ENCODE results near the gene AMFR. TPM values are rescaled to one million over a fixed set of nuclear protein-coding genes. Genes with fewer than 3 reads are reported as not detected.

AMFR gene
- total and polyA plus RNA-seq, 8 donors = 29.2 to 64.2 (median 47.3) TPM

DNA sequence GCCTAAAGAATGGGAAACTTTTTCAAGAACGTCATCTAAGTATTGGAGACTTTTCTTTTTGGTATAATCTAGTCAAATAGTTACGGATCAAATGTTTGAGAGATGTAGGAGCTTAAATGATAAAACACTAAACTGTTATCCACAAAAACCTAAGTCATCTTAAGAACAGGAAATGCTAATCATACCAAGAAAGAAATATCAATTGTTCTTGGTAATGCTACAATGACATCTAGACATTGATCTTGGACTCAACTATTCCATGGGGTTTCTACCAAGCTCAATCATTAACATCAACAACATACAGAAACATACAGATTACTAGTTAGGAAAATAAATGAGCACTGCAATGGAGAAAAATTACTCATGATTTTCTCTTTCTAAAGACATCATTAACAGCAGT, 21.9 kb upstream of the AMFR start:
- FAIRE-seq = no peak
- DNase-seq = no peak
- Histone ChIP-seq H3K4me3 (no peak overlapping the region), H3K9me3 (no peaks in the 10 kb centered on the region), H3K27me3 (no peaks in the 10 kb centered on the region), H3K27ac (no peak overlapping the region), H3K36me3 (peaks cover 0 to 6% (median 0%) of the 10 kb centered on the region in 3 donors), H3K4me1 (peaks cover 7 to 24% (median 13%) of the 10 kb centered on the region in 3 donors)
- 51 to 91% methylated on average over 2 of the region's 2 CpGs for WGBS, 2 donors
- intact Hi-C loops (cut with DNase I) = no loop called here
- TF ChIP-seq, protein P1, sequence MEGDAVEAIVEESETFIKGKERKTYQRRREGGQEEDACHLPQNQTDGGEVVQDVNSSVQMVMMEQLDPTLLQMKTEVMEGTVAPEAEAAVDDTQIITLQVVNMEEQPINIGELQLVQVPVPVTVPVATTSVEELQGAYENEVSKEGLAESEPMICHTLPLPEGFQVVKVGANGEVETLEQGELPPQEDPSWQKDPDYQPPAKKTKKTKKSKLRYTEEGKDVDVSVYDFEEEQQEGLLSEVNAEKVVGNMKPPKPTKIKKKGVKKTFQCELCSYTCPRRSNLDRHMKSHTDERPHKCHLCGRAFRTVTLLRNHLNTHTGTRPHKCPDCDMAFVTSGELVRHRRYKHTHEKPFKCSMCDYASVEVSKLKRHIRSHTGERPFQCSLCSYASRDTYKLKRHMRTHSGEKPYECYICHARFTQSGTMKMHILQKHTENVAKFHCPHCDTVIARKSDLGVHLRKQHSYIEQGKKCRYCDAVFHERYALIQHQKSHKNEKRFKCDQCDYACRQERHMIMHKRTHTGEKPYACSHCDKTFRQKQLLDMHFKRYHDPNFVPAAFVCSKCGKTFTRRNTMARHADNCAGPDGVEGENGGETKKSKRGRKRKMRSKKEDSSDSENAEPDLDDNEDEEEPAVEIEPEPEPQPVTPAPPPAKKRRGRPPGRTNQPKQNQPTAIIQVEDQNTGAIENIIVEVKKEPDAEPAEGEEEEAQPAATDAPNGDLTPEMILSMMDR (IDR thresholded peaks at IDR 0.05) = no peak
- no peak for ATAC-seq

DNA sequence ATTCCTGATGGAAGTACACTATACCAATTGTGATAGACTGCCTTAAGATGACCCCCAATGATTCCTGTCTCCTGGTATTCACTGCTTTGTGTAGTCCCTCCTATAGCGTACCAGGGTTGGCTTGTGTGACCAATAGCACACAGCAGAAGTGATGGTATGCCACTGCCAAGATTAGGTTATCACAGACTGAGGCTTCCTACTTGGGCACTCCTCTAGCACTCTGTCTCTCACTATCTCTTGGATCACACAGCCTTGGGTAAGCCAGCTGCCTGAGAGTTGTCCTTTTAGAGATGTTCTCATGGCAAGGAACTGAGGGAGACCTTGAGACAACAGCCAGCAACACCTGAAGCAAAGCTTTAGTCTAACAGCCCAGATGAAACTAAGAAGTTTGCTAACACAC, 12.7 kb upstream of the AMFR start:
- FAIRE-seq (no peak), DNase-seq (no peak), ATAC-seq (no peak)
- Histone ChIP-seq H3K4me1 (no peaks in the 10 kb centered on the region), H3K9me3 (no peaks in the 10 kb centered on the region), H3K36me3 (peaks cover 0 to 34% (median 14%) of the 10 kb centered on the region in 3 donors), H3K27ac (no peak overlapping the region), H3K27me3 (no peaks in the 10 kb centered on the region), H3K4me3 (no peak overlapping the region)
- 95 to 100% methylated on average over 1 of the region's 1 CpG for whole genome bisulfite sequencing, 2 donors
- intact Hi-C loops (cut with DNase I) = no loop called here
- TF ChIP-seq, protein P1 (IDR thresholded peaks at IDR 0.05) = no peak

GRCh38 chr16:56436258-56436657, 10.9 kb upstream of the AMFR start:
- Histone ChIP-seq H3K4me1 (no peaks in the 10 kb centered on the region), H3K27me3 (no peaks in the 10 kb centered on the region), H3K4me3 (no peak overlapping the region), H3K27ac (no peak overlapping the region), H3K9me3 (no peaks in the 10 kb centered on the region), H3K36me3 (peaks cover 0 to 34% (median 16%) of the 10 kb centered on the region in 3 donors)
- intact Hi-C loops (cut with DNase I) = no loop called here
- FAIRE-seq = no peak
- TF ChIP-seq, protein P1 (IDR thresholded peaks at IDR 0.05) = no peak
- no peak for DNase-seq
- no peak for ATAC-seq

DNA sequence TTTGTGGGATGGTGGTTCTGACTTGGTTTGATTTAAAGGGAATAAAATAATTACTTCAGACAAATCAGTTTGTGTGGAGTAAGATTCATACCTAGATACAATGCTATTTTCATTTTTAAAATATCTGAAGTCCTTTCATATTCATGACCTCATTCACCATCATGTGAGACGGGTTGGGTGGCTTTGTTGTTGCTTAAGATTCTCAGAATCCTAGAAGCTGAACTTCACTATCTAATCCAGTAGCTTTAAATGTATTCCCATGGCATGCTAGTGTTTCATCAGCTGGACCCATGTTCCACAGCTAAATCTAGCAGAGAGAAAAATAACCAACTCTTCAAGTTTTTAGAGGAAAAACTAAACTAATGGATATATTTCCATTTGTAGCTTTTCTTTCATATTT, 2.7 kb upstream of the AMFR start:
- Histone ChIP-seq H3K4me3 (no peak overlapping the region), H3K4me1 (peaks cover 5 to 9% (median 7%) of the 10 kb centered on the region in 3 donors), H3K27ac (no peak overlapping the region), H3K27me3 (no peaks in the 10 kb centered on the region), H3K9me3 (no peaks in the 10 kb centered on the region), H3K36me3 (peaks cover 0 to 3% (median 0%) of the 10 kb centered on the region in 3 donors)
- DNase-seq = no peak
- TF ChIP-seq, protein P1 (IDR thresholded peaks at IDR 0.05) = no peak
- intact Hi-C loops (cut with DNase I) = no loop called here
- WGBS, 2 donors = 83 to 84% methylated on average over 1 of the region's 1 CpG
- no peak for FAIRE-seq
- no peak for ATAC-seq

DNA sequence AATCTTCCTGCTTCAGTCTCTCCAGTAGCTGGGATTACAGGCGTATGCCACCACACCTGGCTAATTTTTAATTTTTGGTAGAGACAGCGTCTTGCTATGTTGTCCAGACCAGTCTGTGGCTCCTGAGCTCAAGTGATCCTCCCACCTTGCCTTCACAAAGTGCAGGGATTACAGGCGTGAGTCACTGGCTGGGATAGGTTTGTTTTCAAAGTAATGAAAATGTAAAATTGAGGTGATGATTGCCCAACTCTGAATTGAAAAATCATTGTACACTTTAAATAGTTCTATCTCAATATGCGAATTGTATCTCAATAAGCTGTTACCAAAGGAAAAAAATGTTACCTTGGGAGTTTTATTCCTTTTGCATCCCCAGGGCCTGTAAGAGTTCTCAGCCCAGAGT, 1.2 kb upstream of the AMFR start:
- no peak for FAIRE-seq
- ATAC-seq = no peak
- Histone ChIP-seq H3K4me3 (no peak overlapping the region), H3K9me3 (no peaks in the 10 kb centered on the region), H3K4me1 (peaks cover 5 to 22% (median 11%) of the 10 kb centered on the region in 3 donors), H3K27me3 (no peaks in the 10 kb centered on the region), H3K36me3 (no peaks in the 10 kb centered on the region), H3K27ac (no peak overlapping the region)
- WGBS, 2 donors = 74 to 83% methylated on average over 4 of the region's 4 CpGs
- TF ChIP-seq, protein P1 (IDR thresholded peaks at IDR 0.05) = no peak
- intact Hi-C loops (cut with DNase I) = no loop called here
- no peak for DNase-seq
